NCI-H510A (cell line): ENCODE data around the gene RIOK2.

ENCODE experiments used
- DNase-seq: peaks from one replicate; lab custom pipeline; 2025; lab: John Stamatoyannopoulos, UW

The RIOK2 gene

GRCh38 chr5:97125125-97125683 lies 57.8 kb downstream of the RIOK2 start:
- no peak for DNase-seq

- no peak for DNase-seq
Observed at GRCh38 chr5:97124335-97124734, 58.7 kb downstream of the RIOK2 start.

- no peak for DNase-seq
Observed at GRCh38 chr5:97121848-97122247, 61.2 kb downstream of the RIOK2 start.

- no peak for DNase-seq
Observed at GRCh38 chr5:97120195-97120594, 62.9 kb downstream of the RIOK2 start.

- DNase-seq: no peak
Observed at GRCh38 chr5:97119007-97119390, 64.0 kb downstream of the RIOK2 start.

- no peak for DNase-seq
Observed at GRCh38 chr5:97118261-97119006, 64.6 kb downstream of the RIOK2 start.

DNA sequence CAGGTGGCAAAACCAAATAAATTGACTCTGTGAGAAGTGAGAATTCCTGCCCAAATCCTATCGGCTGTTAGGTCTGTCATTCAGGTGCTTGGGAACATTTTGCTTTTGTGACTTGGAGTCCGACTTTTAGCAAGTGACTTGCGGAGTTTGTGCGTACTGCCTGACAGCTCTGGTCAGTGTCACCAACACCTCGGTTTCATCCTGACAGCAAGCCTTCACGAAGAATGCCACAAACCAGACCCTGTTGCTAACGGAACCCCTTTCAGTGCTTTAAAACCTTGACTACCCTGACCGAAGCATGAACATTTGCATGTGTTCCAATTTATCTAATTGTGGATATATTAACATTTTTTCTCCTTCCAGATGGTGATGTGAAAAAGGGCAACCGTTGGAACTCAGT lies 67.1 kb downstream of the RIOK2 start:
- no peak for DNase-seq

GRCh38 chr5:97112230-97112629 lies 70.8 kb downstream of the RIOK2 start:
- no peak for DNase-seq

DNA sequence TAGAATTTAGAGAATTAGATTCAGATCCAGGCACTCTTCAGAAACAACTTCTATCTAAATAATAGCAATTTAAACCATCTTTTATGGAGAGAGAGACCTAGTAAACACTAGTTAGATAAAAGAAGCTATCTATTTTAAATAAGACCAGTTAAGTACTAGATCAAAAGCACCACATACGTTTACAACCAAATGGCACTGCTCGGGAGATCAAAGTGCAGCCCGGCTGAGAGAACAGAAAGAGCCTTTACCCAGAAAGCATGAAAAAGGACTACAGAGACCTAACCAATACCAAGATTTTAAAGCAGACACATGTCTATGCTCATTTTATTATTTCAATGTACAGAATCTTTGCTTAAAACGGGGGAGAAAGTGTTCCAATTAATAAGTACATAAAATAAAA lies 71.4 kb downstream of the RIOK2 start:
- DNase-seq: no peak

DNA sequence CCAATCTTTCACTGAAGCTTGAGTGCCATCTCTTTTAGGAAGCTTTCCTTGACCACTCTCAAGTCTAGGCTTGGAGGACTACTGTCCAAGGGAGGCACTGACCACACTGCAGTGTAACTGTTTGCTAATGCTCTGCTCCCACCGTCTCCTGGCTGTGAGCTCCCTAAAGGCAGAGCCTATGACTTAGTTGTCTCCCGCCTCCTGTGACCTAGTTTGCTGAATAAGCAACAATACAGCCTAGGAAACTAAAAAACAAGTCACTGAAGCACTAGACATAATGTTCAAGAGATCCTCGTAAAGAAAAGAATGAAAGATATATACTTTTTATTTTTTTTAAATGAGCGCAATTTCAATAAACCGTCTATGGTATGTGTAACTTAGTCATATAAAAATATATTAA lies 72.0 kb downstream of the RIOK2 start:
- DNase-seq: no peak
